ENCODE results near the gene SMAP1.

DNA sequence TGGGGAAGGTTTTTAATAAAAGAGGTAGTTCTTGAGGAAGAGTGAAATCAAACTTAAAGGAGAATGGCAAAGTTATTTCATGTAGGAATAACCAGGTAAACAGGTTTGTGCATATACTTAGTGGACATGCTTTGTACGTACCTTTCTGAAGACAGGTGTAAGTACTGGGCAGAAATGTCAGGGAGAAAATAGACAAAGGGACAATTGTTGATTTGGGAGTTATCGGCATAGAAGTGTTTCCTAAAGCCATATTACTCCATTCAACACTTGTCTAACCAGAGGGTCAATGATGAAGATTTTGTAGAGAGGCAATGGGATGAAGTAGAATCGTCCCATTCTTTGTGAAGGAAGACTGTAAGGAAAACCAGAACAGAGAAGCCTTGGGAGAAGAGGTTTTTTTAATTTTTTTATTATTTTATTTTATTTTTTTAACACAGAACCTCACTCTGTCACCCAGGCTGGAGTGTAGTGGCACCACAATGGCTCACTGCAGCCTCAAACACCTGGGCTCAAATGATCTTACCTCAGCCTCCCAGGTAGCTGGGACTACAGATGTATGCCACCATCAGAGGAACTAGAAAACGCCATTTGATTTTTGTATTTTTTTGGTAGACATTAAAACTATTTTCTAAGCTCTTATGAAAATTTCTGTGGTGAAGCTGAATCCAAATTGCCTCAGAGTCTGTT lies 18.0 kb downstream of the SMAP1 start:
- TF ChIP-seq ZNF274 (IDR thresholded peaks at IDR 0.05; ENCODE audit: low read depth, low read length): no peak
- TF ChIP-seq YY1 (IDR thresholded peaks at IDR 0.05; ENCODE audit: insufficient read depth, insufficient read length): no peak
- TF ChIP-seq SUZ12 (IDR thresholded peaks at IDR 0.05; ENCODE audit: extremely low read depth, insufficient read depth, insufficient read length): no peak
